Measurements from ENCODE around the gene MPRIP.
"Not testable (repeated sequence)": the region's sequence is repeated elsewhere in the genome, so short reads cannot be mapped to it uniquely, and the experiment has no call there.

Gene MPRIP

DNA sequence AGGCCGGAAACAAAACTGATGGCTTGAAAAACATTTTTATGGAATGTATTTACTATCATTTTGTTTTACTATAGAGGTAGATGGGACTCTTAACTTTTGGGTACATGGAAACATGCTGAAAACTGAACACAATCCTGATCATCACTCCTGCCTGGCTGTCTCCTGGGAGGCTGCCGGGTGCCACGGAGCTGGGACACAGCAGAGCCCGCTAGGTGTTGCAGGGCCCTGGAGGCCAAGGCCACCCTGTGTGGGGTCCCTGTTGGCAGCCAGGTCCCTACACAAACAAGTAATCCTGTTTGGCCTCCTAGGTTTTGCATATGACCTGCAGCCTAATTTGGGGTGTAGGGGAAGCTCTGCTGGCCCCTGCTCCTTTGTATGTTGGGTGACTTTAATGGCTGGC lies 146.3 kb downstream of the MPRIP start:
- no peaks in the 10 kb centered on the region for H3K79me2 ChIP-seq (ENCODE audit: control insufficient read depth, insufficient read depth, low read length, unreplicated experiment)
- no peak overlapping the region for H2AFZ ChIP-seq (ENCODE audit: low read length, unreplicated experiment)
- H3K4me1 ChIP-seq (ENCODE audit: control insufficient read depth, insufficient read depth, low read length, unreplicated experiment): peaks cover 26% of the 10 kb centered on the region
- peaks cover 8% of the 10 kb centered on the region; the same call in 1 of the 2 replicates for H3K36me3 ChIP-seq (ENCODE audit: insufficient read depth, low read length)
- no peaks in the 10 kb centered on the region for H3K27me3 ChIP-seq (ENCODE audit: insufficient read depth, low read length)
- H3K27ac ChIP-seq (ENCODE audit: low read depth, low read length): no peak overlapping the region
- H3K4me3 ChIP-seq (ENCODE audit: low read depth, low read length): no peak overlapping the region

DNA sequence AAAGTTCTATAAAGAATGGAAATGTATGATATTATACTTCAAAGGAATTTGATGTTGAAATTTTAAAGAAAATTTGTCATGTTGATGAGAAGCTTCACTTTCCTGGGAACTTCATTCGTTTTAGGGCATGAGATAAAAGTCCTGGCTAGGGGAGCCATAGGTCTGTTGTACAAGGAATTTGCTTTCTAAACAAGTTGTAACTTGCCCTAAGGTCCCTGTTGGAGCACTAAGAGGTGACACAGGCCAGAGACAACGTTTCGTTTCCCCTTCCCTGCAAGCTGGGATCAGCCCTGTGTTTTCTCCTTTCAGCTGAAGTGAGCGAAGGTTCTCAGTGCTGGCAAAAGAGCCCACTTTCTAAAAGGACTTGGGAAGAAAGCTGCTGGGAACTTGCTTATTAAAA lies 147.3 kb downstream of the MPRIP start:
- peaks cover 26% of the 10 kb centered on the region for H3K4me1 ChIP-seq (ENCODE audit: control insufficient read depth, insufficient read depth, low read length, unreplicated experiment)
- no peaks in the 10 kb centered on the region for H3K79me2 ChIP-seq (ENCODE audit: control insufficient read depth, insufficient read depth, low read length, unreplicated experiment)
- no peak overlapping the region for H3K4me3 ChIP-seq (ENCODE audit: low read depth, low read length)
- H2AFZ ChIP-seq (ENCODE audit: low read length, unreplicated experiment): no peak overlapping the region
- H3K27ac ChIP-seq (ENCODE audit: low read depth, low read length): no peak overlapping the region
- 0 out of 2 replicates have a peak, but pooled peaks cover under 1% of the 10 kb centered on the region for H3K36me3 ChIP-seq (ENCODE audit: insufficient read depth, low read length)
- H3K27me3 ChIP-seq (ENCODE audit: insufficient read depth, low read length): no peaks in the 10 kb centered on the region

DNA sequence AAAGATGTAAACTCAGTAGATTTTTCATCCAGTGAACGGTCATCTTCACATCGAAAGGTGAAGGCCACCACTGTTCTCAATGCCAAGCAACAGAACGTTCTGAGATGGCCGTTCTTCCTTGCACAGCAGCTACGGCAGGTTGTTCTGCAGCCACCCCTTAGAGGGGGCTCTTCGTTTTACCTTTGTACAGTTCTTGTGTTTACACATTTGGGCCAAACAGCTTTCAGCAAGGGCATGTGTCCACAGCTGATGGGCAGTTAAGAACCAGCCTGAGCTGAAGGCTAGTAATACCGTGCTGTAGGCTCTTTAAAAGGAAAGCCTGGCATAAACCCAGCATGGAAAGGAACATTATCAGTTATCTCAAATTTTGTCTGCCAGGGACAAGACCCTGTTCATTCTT lies 147.9 kb downstream of the MPRIP start:
- no peaks in the 10 kb centered on the region for H3K79me2 ChIP-seq (ENCODE audit: control insufficient read depth, insufficient read depth, low read length, unreplicated experiment)
- no peak overlapping the region for H2AFZ ChIP-seq (ENCODE audit: low read length, unreplicated experiment)
- no peak overlapping the region for H3K4me3 ChIP-seq (ENCODE audit: low read depth, low read length)
- no peaks in the 10 kb centered on the region for H3K27me3 ChIP-seq (ENCODE audit: insufficient read depth, low read length)
- H3K27ac ChIP-seq (ENCODE audit: low read depth, low read length): peak overlapping the region; percentile 55
- no peaks in the 10 kb centered on the region for H3K36me3 ChIP-seq (ENCODE audit: insufficient read depth, low read length)
- H3K4me1 ChIP-seq (ENCODE audit: control insufficient read depth, insufficient read depth, low read length, unreplicated experiment): peaks cover 26% of the 10 kb centered on the region

DNA sequence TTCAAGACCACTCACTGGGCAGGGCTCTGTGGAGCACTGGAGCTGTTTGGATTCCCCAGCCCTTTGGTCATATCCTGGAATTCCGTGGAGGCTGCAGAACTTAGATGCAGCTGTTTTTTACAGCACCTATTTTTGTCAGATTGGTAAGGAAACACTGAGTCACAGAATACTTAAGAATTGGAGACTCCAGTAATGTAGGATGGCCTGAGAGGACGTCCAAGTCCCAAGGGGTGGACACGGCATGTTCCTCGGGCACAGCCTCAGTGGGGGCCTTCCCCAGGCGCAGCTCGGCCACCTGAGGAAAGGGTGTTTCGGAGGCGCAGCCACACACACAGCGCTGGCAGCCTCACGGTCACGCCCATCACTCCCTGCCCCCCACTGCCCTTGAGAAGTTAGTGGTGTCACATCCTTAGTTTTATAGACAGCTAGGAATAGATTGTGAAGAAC lies 149.1 kb downstream of the MPRIP start:
- Histone ChIP-seq H3K36me3 (ENCODE audit: insufficient read depth, low read length) (no peaks in the 10 kb centered on the region), H3K79me2 (ENCODE audit: control insufficient read depth, insufficient read depth, low read length, unreplicated experiment) (no peaks in the 10 kb centered on the region), H3K27me3 (ENCODE audit: insufficient read depth, low read length) (no peaks in the 10 kb centered on the region), H3K4me3 (ENCODE audit: low read depth, low read length) (no peak overlapping the region), H3K27ac (ENCODE audit: low read depth, low read length) (peak overlapping the region; percentile 60), H3K4me1 (ENCODE audit: control insufficient read depth, insufficient read depth, low read length, unreplicated experiment) (peaks cover 26% of the 10 kb centered on the region), H2AFZ (ENCODE audit: low read length, unreplicated experiment) (no peak overlapping the region)

DNA sequence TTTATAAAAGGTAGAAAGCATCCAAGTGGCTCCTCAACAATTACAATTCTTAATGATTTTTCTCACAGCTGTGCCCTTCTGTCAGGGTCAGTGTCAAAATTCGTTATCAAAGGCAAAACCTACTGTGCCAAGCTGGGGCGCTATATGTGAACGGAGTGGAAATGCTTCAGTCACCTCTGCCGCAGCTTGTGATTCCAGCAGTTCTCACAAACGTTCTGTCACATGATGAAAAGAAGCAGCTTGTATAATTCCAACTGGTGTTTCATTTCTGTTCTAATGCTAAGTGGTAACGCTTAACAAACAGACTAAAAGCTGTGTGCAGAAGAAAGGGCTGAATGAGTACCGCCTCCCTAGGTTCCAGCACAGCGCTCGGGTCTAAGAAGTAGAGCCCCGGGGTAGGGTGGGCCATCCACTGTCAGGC lies 149.7 kb downstream of the MPRIP start:
- H3K27ac ChIP-seq (ENCODE audit: low read depth, low read length): peak overlapping the region; percentile 60; the same call in 1 of the 2 replicates
- no peaks in the 10 kb centered on the region for H3K27me3 ChIP-seq (ENCODE audit: insufficient read depth, low read length)
- H3K79me2 ChIP-seq (ENCODE audit: control insufficient read depth, insufficient read depth, low read length, unreplicated experiment): no peaks in the 10 kb centered on the region
- no peak overlapping the region for H2AFZ ChIP-seq (ENCODE audit: low read length, unreplicated experiment)
- peaks cover 26% of the 10 kb centered on the region for H3K4me1 ChIP-seq (ENCODE audit: control insufficient read depth, insufficient read depth, low read length, unreplicated experiment)
- H3K4me3 ChIP-seq (ENCODE audit: low read depth, low read length): no peak overlapping the region
- H3K36me3 ChIP-seq (ENCODE audit: insufficient read depth, low read length): no peaks in the 10 kb centered on the region

DNA sequence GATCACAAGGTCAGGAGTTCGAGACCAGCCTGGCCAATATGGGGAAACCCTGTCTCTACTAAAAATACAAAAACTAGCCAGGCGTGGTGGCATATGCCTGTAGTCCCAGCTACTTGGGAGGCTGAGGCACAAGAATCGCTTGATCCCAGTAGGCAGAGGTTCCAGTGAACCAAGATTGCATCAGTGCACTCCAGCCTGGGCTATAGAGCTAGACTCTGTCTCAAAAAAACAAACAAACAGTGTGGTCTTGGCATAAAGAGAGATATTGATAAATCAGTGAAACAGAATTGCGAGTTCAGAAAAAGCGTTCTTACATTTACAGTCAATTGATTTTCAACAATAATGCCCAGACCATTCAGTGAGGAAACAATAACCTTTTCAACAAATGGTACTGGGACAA lies 153.2 kb downstream of the MPRIP start:
- not testable (repeated sequence) for H3K36me3 ChIP-seq (ENCODE audit: insufficient read depth, low read length); H3K27ac ChIP-seq (ENCODE audit: low read depth, low read length); H2AFZ ChIP-seq (ENCODE audit: low read length, unreplicated experiment); H3K4me3 ChIP-seq (ENCODE audit: low read depth, low read length); H3K79me2 ChIP-seq (ENCODE audit: control insufficient read depth, insufficient read depth, low read length, unreplicated experiment); H3K27me3 ChIP-seq (ENCODE audit: insufficient read depth, low read length)
- H3K4me1 ChIP-seq (ENCODE audit: control insufficient read depth, insufficient read depth, low read length, unreplicated experiment): peaks cover 17% of the 10 kb centered on the region

DNA sequence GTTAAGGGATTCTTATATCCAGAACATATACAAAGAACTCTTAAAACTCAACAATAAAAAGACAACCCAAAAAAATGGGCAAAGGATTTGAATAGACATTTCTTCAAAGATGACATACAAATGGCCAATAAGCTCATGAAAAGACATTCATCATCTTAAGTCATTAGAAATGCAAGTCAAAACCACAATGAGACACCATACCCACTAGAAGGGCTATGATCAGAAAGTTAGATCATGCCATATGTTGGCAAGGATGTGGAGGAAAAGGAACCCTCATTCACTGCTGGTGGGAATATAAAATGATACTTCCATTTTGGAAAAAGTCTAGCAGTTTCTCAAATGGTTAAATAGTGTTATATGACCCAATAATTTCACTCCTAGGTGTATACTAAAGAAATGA lies 154.5 kb downstream of the MPRIP start:
- H2AFZ ChIP-seq (ENCODE audit: low read length, unreplicated experiment): no peak overlapping the region
- H3K79me2 ChIP-seq (ENCODE audit: control insufficient read depth, insufficient read depth, low read length, unreplicated experiment): no peaks in the 10 kb centered on the region
- no peak overlapping the region for H3K27ac ChIP-seq (ENCODE audit: low read depth, low read length)
- peaks cover 4% of the 10 kb centered on the region for H3K4me1 ChIP-seq (ENCODE audit: control insufficient read depth, insufficient read depth, low read length, unreplicated experiment)
- H3K36me3 ChIP-seq (ENCODE audit: insufficient read depth, low read length): no peaks in the 10 kb centered on the region
- H3K4me3 ChIP-seq (ENCODE audit: low read depth, low read length): no peak overlapping the region
- no peaks in the 10 kb centered on the region for H3K27me3 ChIP-seq (ENCODE audit: insufficient read depth, low read length)

DNA sequence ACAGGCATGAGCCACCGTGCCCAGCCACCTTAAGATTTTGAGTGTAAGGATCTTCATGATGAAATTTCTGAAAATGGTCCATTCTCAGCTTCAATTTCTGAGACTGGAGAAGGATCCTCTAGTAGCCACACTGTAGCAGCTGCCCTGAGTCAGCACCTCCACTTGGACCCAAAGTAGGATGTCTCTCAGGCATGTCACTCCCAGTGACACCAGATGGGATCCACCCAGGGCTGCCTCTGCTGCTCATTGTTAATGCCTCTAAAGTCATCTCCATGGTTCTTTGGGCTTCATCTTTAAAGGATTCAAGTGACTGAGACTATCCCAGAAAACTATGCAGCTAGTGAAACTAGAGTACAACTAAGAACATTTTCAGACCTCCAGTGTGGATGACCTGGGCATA lies 156.0 kb downstream of the MPRIP start:
- Histone ChIP-seq H3K79me2 (ENCODE audit: control insufficient read depth, insufficient read depth, low read length, unreplicated experiment) (no peaks in the 10 kb centered on the region), H3K36me3 (ENCODE audit: insufficient read depth, low read length) (peaks cover 4% of the 10 kb centered on the region; the same call in 1 of the 2 replicates), H3K27me3 (ENCODE audit: insufficient read depth, low read length) (no peaks in the 10 kb centered on the region), H3K4me3 (ENCODE audit: low read depth, low read length) (no peak overlapping the region), H2AFZ (ENCODE audit: low read length, unreplicated experiment) (no peak overlapping the region), H3K4me1 (ENCODE audit: control insufficient read depth, insufficient read depth, low read length, unreplicated experiment) (no peaks in the 10 kb centered on the region), H3K27ac (ENCODE audit: low read depth, low read length) (no peak overlapping the region)

DNA sequence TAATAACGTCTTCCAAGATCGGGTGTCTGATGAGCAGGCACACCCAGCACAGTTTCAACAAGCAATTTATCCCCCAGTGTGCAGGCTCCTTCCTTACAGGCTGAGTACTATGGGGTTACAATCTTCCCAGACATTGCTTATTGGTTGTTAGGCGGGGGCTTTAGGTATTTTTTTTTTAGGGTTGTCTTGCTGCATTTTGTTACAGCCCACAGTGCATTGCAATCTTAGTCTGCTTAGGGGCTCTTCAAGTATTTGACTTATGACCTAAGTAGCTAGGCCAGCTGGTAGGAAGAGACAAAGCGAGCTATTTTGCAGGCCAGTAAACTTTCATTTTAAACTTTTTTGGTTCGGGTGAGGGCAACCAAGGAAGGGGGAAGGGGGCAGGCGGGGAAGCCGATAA lies 158.1 kb downstream of the MPRIP start:
- Histone ChIP-seq H3K27me3 (ENCODE audit: insufficient read depth, low read length) (no peaks in the 10 kb centered on the region), H3K27ac (ENCODE audit: low read depth, low read length) (no peak overlapping the region), H3K4me3 (ENCODE audit: low read depth, low read length) (no peak overlapping the region), H3K36me3 (ENCODE audit: insufficient read depth, low read length) (peaks cover 4% of the 10 kb centered on the region; the same call in 1 of the 2 replicates), H3K79me2 (ENCODE audit: control insufficient read depth, insufficient read depth, low read length, unreplicated experiment) (peaks cover 9% of the 10 kb centered on the region), H2AFZ (ENCODE audit: low read length, unreplicated experiment) (no peak overlapping the region), H3K4me1 (ENCODE audit: control insufficient read depth, insufficient read depth, low read length, unreplicated experiment) (peaks cover 15% of the 10 kb centered on the region)

DNA sequence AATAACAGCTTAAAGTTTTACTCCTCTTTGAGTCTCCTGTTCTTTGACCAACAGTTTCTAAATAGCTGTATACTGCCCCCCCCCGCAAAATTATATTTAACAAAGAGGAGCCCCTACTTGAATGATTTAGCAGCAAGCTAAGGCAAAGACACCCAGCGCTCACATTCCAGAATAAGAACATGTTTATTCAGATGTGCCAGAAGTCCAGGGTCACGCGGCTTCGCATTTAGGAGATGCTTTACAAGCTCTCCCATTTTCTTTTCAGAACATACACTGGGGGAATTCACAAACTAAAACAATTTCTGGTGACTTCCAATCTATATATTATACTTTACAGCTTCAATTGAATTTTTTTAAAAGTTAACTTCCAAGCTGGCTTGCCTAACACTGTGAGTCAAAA lies 158.6 kb downstream of the MPRIP start:
- Histone ChIP-seq H2AFZ (ENCODE audit: low read length, unreplicated experiment) (no peak overlapping the region), H3K27ac (ENCODE audit: low read depth, low read length) (no peak overlapping the region), H3K36me3 (ENCODE audit: insufficient read depth, low read length) (peaks cover 4% of the 10 kb centered on the region; the same call in 1 of the 2 replicates), H3K79me2 (ENCODE audit: control insufficient read depth, insufficient read depth, low read length, unreplicated experiment) (peaks cover 9% of the 10 kb centered on the region), H3K27me3 (ENCODE audit: insufficient read depth, low read length) (no peaks in the 10 kb centered on the region), H3K4me3 (ENCODE audit: low read depth, low read length) (no peak overlapping the region), H3K4me1 (ENCODE audit: control insufficient read depth, insufficient read depth, low read length, unreplicated experiment) (peaks cover 15% of the 10 kb centered on the region)

DNA sequence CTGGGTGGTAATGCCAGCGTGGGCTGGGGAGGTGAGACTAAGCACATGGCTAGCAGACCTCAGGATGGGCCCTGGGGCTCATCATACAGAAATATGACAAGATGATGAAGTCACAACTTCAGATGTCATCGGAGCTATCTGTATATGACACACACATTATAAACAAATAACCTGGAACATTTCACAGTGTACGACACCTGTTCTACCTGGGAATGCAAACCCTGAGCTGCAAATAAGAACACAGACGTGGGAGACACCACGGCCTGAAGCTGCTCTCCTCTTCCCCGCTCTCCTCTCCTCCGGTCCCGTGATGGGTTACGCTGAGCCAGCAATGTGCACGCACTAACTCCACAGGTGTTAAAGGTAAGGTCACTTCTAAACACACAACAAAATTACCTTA lies 159.0 kb downstream of the MPRIP start:
- Histone ChIP-seq H3K27ac (ENCODE audit: low read depth, low read length) (no peak overlapping the region), H3K27me3 (ENCODE audit: insufficient read depth, low read length) (no peaks in the 10 kb centered on the region), H3K4me3 (ENCODE audit: low read depth, low read length) (no peak overlapping the region), H3K36me3 (ENCODE audit: insufficient read depth, low read length) (peaks cover 4% of the 10 kb centered on the region; the same call in 1 of the 2 replicates), H3K79me2 (ENCODE audit: control insufficient read depth, insufficient read depth, low read length, unreplicated experiment) (peaks cover 9% of the 10 kb centered on the region), H2AFZ (ENCODE audit: low read length, unreplicated experiment) (no peak overlapping the region), H3K4me1 (ENCODE audit: control insufficient read depth, insufficient read depth, low read length, unreplicated experiment) (peaks cover 15% of the 10 kb centered on the region)
